ENCODE data around the gene LRRC7. TPM values are rescaled to one million over a fixed set of nuclear protein-coding genes. Genes with fewer than 3 reads are reported as not detected.

Gene LRRC7
- total RNA-seq, 2 experiments from 2014 or later = 0.14 to 0.20 TPM

DNA sequence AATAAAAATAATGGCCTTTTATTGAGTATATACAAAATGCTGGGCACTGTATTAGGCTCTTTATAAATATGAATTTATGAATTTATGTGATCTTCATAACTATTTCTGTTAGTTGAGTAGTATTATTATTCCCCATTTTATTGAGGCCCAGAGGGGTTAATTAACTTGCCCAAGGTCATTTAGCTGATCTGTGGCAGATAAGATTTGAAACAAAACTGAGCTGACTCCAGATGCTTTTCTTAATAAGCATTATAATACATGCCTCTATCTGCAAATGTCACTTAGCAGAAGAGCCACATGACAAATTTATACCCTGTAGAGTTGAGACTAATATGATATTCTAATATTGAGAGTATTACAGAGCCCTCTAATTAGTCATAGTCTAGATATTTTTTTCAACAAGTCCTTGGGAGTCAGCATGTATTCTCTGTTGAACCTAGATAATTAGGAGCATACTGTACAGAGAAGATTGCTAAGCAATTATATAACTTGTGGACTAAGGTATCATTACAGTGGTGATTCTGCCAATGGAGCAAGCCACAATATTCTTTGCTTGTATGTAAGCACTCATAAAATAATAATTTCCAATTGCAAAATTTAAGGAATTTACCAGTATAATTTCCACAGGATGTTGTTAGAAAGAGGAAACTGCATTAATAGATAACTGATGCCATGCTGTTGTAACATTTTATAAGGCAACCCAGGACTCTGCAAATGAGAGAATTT lies 525.7 kb downstream of the LRRC7 start:
- Mint-ChIP-seq H3K27me3 (peaks cover 47% of the 10 kb centered on the region), H3K27ac (no peak overlapping the region), H3K36me3 (ENCODE audit: low read depth) (no peaks in the 10 kb centered on the region), H3K4me1 (ENCODE audit: low read depth) (no peaks in the 10 kb centered on the region), H3K4me3 (no peak overlapping the region), H3K9me3 (no peaks in the 10 kb centered on the region)
- no peaks in the 10 kb centered on the region for H3K4me1 ChIP-seq (ENCODE audit: insufficient read depth, low read length)
- no peaks in the 10 kb centered on the region for H3K27me3 ChIP-seq (ENCODE audit: control insufficient read depth in 1 of 2, insufficient read depth in 2 of 2, low read length in 2 of 2)
- TF ChIP-seq, protein P1, sequence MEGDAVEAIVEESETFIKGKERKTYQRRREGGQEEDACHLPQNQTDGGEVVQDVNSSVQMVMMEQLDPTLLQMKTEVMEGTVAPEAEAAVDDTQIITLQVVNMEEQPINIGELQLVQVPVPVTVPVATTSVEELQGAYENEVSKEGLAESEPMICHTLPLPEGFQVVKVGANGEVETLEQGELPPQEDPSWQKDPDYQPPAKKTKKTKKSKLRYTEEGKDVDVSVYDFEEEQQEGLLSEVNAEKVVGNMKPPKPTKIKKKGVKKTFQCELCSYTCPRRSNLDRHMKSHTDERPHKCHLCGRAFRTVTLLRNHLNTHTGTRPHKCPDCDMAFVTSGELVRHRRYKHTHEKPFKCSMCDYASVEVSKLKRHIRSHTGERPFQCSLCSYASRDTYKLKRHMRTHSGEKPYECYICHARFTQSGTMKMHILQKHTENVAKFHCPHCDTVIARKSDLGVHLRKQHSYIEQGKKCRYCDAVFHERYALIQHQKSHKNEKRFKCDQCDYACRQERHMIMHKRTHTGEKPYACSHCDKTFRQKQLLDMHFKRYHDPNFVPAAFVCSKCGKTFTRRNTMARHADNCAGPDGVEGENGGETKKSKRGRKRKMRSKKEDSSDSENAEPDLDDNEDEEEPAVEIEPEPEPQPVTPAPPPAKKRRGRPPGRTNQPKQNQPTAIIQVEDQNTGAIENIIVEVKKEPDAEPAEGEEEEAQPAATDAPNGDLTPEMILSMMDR (IDR thresholded peaks at IDR 0.05) = no peak
- no peaks in the 10 kb centered on the region for H3K36me3 ChIP-seq (ENCODE audit: insufficient read depth, low read length)
- ATAC-seq (ENCODE audit: poor library complexity) (no peak), DNase-seq (no peak)
- ChIA-PET POLR2A (no interaction called here), CTCF (no interaction called here)
- intact Hi-C loops (cut with DNase I, micrococcal nuclease) = no loop called here
- no peaks in the 10 kb centered on the region for H3K9me3 ChIP-seq (ENCODE audit: control insufficient read depth in 1 of 2, insufficient read depth in 1 of 2, low read length in 2 of 2)
- H3K27ac ChIP-seq (ENCODE audit: low read depth in 1 of 2, low read length in 2 of 2) = no peak overlapping the region
- no peak overlapping the region for H3K4me3 ChIP-seq (ENCODE audit: low read length)

GRCh38 chr1:70101231-70101630 lies 533.5 kb downstream of the LRRC7 start:
- Histone ChIP-seq H3K27me3 (ENCODE audit: control insufficient read depth in 1 of 2, insufficient read depth in 2 of 2, low read length in 2 of 2) (peaks cover 0 to 2% of the 10 kb centered on the region in 2 experiments), H3K9me3 (ENCODE audit: control insufficient read depth in 1 of 2, insufficient read depth in 1 of 2, low read length in 2 of 2) (no peaks in the 10 kb centered on the region), H3K4me1 (ENCODE audit: insufficient read depth, low read length) (no peaks in the 10 kb centered on the region), H3K4me3 (ENCODE audit: low read length) (no peak overlapping the region), H3K36me3 (ENCODE audit: insufficient read depth, low read length) (no peaks in the 10 kb centered on the region), H3K27ac (ENCODE audit: low read depth in 1 of 2, low read length in 2 of 2) (no peak overlapping the region)
- ATAC-seq (ENCODE audit: poor library complexity) (no peak), DNase-seq (no peak)
- POLR2A ChIA-PET = no interaction called here
- peaks cover 13% of the 10 kb centered on the region for H3K27me3 Mint-ChIP-seq
- H3K27ac Mint-ChIP-seq = no peak overlapping the region
- CTCF ChIA-PET = no interaction called here
- H3K4me1 Mint-ChIP-seq (ENCODE audit: low read depth) = no peaks in the 10 kb centered on the region
- H3K9me3 Mint-ChIP-seq = no peaks in the 10 kb centered on the region
- no peak overlapping the region for H3K4me3 Mint-ChIP-seq
- H3K36me3 Mint-ChIP-seq (ENCODE audit: low read depth) = no peaks in the 10 kb centered on the region
- intact Hi-C loops (cut with DNase I, micrococcal nuclease) = no loop called here
- TF ChIP-seq, protein P1 (IDR thresholded peaks at IDR 0.05) = no peak

GRCh38 chr1:70101774-70102173 lies 534.1 kb downstream of the LRRC7 start:
- Mint-ChIP-seq H3K36me3 (ENCODE audit: low read depth) (no peaks in the 10 kb centered on the region), H3K4me1 (ENCODE audit: low read depth) (no peaks in the 10 kb centered on the region), H3K27ac (no peak overlapping the region), H3K27me3 (peaks cover 9% of the 10 kb centered on the region), H3K4me3 (no peak overlapping the region), H3K9me3 (no peaks in the 10 kb centered on the region)
- intact Hi-C loops (cut with DNase I, micrococcal nuclease) = no loop called here
- DNase-seq = no peak
- Histone ChIP-seq H3K27ac (ENCODE audit: low read depth in 1 of 2, low read length in 2 of 2) (no peak overlapping the region), H3K36me3 (ENCODE audit: insufficient read depth, low read length) (no peaks in the 10 kb centered on the region), H3K9me3 (ENCODE audit: control insufficient read depth in 1 of 2, insufficient read depth in 1 of 2, low read length in 2 of 2) (no peaks in the 10 kb centered on the region), H3K4me3 (ENCODE audit: low read length) (no peak overlapping the region), H3K4me1 (ENCODE audit: insufficient read depth, low read length) (no peaks in the 10 kb centered on the region), H3K27me3 (ENCODE audit: control insufficient read depth in 1 of 2, insufficient read depth in 2 of 2, low read length in 2 of 2) (peaks cover 0 to 5% of the 10 kb centered on the region in 2 experiments)
- ChIA-PET POLR2A (no interaction called here), CTCF (no interaction called here)
- TF ChIP-seq, protein P1 (IDR thresholded peaks at IDR 0.05) = no peak
- ATAC-seq (ENCODE audit: poor library complexity) = no peak

All from CD4-positive, alpha-beta T cell (primary cell).